NCI-H187 (cell line): ENCODE measurements around the gene ZBTB47.

Source experiments
- DNase-seq, 2 experiments: peaks; one replicate each; lab custom pipeline; 2025; lab: John Stamatoyannopoulos, UW

ZBTB47 gene

DNA sequence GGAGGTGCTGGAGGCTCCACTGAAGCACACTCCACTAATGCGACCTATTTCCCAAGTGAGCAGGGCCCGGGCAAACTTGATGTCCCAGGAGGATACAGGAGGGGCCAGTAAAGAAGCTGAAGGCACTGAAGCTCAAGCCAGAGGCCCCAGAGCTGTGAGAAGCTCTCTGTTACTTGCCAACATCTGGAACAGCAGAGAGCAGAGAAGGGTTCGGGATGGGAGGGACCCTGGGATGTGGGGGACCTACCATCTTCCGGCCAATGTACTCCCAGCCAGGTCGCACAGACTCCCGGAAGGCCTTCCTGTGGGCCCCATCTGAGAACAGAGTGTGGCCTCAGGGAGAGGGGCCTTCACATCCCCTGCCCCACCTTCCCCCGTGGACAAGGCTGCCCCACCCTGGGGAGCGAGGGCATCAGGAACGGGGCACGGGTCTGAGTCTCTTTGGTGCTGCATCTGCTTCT, 46.0 kb downstream of the ZBTB47 start:
- no peak for DNase-seq

GRCh38 chr3:42700366-42701288, 47.1 kb downstream of the ZBTB47 start:
- DNase-seq: no peak

DNA sequence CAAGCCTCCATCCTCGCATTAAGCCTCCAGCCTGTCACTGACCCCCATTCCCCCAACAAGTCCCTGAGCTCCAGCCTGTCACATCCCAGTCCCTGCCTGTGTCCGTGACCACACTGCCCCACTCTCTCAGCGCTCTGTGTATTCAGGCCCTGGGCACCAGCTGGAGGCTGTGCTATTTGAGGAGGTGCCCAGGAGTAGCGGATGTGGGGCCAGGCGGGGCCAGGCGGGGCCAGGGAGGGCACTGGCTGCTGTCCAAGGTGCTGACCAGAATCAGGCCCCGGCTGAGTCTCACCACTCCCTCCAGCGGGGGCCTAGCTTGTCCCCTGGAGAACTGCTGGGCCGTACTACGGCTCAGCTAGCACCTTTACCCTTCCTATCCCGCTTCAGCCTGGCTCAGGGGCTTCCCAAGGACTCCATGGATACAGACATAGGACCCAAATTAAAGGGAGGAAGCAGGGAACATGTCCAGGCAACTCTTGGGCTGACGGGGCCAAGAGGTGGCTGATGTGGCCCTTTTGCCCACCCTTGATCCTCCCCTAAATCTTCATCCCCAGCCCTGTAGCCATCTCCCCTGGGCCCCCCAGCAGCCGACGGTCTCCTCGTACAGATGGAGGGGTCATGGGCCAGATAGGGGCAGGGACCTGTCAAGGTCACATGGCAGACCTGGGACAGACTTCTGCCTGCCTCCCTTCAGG, 48.0 kb downstream of the ZBTB47 start:
- no peak for DNase-seq

DNA sequence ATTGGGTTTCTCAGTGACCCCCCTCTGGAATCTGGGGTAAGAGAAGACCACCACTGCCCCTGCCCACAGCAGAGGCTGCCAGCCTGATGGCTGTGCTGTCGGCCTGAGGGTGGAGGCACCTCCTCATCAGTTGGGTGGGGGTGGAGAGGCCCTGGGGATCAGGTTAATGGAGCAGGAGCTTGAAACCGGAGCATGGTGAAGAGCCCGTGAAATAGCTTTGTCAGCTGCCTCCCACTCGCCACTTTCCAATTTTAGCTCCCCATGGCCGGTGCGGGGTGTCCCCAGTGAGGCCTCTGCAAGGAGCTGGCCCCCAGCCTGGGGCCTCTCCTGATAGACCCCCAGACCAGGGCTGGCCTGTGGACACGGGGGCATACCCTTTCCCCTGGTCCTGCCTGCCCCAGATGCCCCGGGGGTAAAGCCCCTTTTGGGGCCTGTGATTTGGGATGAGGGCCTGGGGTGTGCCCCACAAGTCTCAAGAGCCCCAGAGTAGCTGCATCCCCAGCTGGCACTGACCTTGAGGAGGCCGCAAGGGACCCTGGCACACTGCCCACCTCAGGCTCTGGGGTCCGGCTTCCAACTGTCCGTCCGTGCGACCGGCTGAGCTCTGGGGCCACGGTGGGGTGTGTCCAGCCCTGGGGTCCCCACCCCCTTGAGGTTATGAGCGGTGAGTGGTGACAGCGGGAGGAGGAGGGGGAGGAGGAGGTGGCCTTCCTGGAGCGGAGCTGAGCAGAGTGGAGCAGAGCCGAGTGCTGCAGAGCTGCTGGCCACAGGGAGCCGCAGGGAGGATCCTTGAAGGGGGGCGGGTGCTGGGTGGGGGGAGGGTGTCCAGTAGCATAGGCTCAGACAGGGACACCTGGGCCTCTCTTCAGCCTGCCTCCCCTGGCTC, 48.8 kb downstream of the ZBTB47 start, which contains the start of gene HHATL:
TSS of gene HHATL (minus strand) at position 733 of the 886 bp plus-strand sequence. CDS start 1,972 bp downstream, outside the sequence.
- DNase-seq: peak in 1 of 2 experiments; percentile 55

GRCh38 chr3:42702982-42703694, 49.6 kb downstream of the ZBTB47 start:
- no peak for DNase-seq

DNA sequence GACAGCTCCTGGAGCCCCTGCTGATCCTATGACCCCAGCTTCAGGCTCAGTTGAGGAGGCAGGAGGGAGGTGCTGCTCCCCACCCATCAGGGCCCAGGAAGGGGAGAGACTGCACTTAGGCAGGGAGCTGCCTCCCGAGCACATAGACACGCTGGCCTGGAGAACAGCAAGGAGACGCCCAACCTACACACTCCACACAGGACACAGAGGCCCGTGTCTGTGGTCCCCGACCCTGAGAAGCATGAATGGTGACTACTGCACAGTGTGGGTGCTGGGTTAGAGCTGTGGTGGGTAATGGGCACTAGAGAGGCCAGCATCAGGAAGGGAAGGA, 50.2 kb downstream of the ZBTB47 start:
- no peak for DNase-seq

GRCh38 chr3:42704136-42704841, 50.8 kb downstream of the ZBTB47 start:
- no peak for DNase-seq

GRCh38 chr3:42705058-42705767, 51.7 kb downstream of the ZBTB47 start:
- DNase-seq: no peak

DNA sequence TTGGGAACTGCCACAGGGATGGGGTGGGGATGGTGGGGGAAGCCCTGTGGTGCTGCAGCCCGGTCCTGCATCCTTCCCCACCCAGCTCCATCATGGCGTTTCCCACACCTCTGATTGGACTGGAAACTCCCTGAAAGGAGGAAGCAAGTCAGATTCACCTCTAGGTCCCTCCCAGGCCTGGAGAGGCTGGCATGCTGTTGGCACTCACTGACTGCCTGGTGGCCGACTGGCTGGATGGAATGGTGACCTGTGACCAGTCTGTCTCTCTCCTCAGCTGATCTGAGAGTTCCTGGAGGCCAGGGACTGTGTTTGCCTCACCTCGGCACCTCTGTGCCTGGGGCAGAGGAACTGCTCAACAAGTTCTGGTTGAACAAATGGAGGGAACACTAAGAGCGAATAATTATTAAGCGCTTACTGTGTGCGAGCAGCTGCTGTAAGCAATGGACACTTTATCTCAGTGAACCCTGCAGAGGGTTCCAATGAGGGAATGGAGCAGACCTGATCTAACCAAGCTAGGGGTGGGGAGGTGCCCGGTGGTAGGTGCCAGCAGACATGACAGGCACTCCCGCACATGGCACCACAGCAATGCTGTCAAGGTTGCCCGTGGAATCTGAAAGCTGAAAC, 52.6 kb downstream of the ZBTB47 start:
- DNase-seq: no peak

GRCh38 chr3:42706721-42707619, 53.5 kb downstream of the ZBTB47 start:
- no peak for DNase-seq

DNA sequence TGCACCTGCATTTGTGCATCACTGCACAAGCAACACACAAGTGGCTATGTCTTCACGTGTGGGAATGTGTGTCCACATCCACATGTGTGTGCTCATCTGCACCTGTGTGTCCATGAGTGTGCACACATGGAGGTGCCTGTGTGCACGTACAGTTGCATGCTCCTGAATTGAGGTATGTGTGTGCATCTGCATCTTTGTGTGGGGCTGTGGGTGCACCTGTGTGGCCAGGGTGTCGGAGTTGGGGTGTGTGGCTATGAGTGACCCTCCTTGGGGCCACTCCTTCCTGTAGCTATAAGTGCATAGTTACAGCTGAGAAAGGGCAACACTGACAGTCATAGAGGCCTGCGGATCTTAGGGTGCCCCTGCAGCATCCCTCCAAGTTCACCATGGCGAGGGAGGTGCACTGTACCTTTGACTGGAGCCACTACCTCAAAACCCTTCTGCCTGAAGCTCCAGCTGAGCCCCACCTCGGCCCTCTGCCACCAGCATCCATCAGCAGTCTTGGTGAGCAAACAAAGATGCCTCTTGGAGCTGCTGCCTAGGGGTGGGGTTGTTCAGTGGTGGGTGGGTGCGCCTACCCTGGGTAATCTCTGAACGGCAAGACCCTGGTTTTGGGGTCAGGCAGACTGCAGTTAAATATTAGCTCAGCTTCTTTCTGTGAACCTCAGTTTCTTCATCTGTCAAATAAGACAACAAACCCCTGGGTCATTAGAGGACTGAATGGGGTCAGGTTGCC, 54.3 kb downstream of the ZBTB47 start:
- no peak for DNase-seq

GRCh38 chr3:42708611-42709151, 55.2 kb downstream of the ZBTB47 start:
- no peak for DNase-seq

GRCh38 chr3:42709621-42710020, 56.1 kb downstream of the ZBTB47 start:
- no peak for DNase-seq

- DNase-seq: no peak
Measured at GRCh38 chr3:42710323-42711021, 57.0 kb downstream of the ZBTB47 start.

DNA sequence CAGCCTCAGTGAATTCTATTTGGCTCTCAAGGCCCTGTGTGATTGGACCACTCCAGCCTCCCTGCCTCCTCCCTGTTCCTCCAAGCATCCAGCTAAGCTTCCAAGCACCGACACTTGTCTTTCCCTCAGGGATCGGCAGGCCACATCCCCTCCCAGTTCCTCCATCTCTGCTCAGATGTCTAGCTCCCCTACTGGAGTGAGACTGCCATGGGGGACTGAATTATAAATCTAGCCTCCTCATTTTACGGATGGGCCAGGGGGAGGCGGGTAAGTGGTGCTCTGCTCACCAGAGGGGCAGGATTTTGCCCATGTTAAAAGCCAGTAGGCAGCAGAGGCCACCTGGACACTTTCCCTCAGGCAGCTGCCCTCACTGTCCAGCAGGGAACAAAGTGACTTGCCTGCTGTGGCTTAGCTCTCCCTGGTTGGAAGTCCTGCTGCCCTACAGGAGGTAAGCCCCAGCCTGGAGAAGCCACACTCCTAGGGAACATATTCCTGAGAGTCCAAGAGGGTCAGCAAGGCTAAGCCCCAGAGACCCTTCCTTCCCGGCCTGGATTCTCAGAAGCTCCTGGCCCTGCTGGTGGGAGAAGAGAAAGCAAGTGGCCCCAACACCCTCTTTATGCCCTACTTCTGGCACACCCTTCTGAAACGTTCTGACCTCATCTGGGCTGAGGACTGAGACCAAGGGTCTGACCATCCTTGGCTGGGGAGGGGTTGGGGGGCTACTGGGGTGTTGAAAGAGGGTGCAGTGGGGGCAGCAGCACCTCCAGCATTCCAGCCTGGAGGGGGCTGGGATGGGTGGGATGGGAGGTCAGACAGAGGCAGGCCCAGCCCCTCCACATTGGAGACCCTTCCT, 58.2 kb downstream of the ZBTB47 start:
- no peak for DNase-seq

- no peak for DNase-seq
Measured at GRCh38 chr3:42712344-42712648, 58.8 kb downstream of the ZBTB47 start.
